GF-D8 (cell line): ENCODE data around the gene SH2D1B.
A peak's percentile ranks its signal among the peaks of the same experiment; 100 is the strongest.
"Not testable (repeated sequence)": the region's sequence is repeated elsewhere in the genome, so short reads cannot be mapped to it uniquely, and the experiment has no call there.

Source experiments
- DNase-seq: peaks from one replicate; lab custom pipeline; 2025; lab: John Stamatoyannopoulos, UW

Gene SH2D1B

GRCh38 chr1:162361349-162361748 lies 50.6 kb downstream of the SH2D1B start:
- DNase-seq: no peak

- DNase-seq: no peak
Measured at GRCh38 chr1:162360874-162361260, 51.1 kb downstream of the SH2D1B start.

GRCh38 chr1:162360237-162360873 lies 51.6 kb downstream of the SH2D1B start:
- no peak for DNase-seq

GRCh38 chr1:162359523-162360236 lies 52.3 kb downstream of the SH2D1B start:
- no peak for DNase-seq

- no peak for DNase-seq
Measured at GRCh38 chr1:162358928-162359327, 53.0 kb downstream of the SH2D1B start.

GRCh38 chr1:162357681-162358266 lies 54.2 kb downstream of the SH2D1B start:
- peak; percentile 19 for DNase-seq

- DNase-seq: no peak
Measured at GRCh38 chr1:162353702-162354101, 58.2 kb downstream of the SH2D1B start.

GRCh38 chr1:162353078-162353477 lies 58.9 kb downstream of the SH2D1B start:
- DNase-seq: no peak

- DNase-seq: not testable (repeated sequence)
Measured at GRCh38 chr1:162351874-162352273, 60.1 kb downstream of the SH2D1B start.

- no peak for DNase-seq
Measured at GRCh38 chr1:162351246-162351842, 60.6 kb downstream of the SH2D1B start.

- DNase-seq: no peak
Measured at GRCh38 chr1:162349635-162350330, 62.2 kb downstream of the SH2D1B start.

- DNase-seq: no peak
Measured at GRCh38 chr1:162347281-162347680, 64.7 kb downstream of the SH2D1B start.
